GM19463 (cell line): ENCODE results near the gene PCLAF.
A peak's percentile ranks its signal among the peaks of the same experiment; 100 is the strongest.
"Not testable (repeated sequence)": the region's sequence is repeated elsewhere in the genome, so short reads cannot be mapped to it uniquely, and the experiment has no call there.

Experiments used
- ATAC-seq: cut with Tn5 transposase; IDR thresholded peaks from one replicate; pipeline ENCODE4 v1.9.1; 2021; ENCODE audit warnings: mild to moderate bottlenecking, moderate library complexity; ENCODE audit not compliant: unreplicated experiment

The PCLAF gene

DNA sequence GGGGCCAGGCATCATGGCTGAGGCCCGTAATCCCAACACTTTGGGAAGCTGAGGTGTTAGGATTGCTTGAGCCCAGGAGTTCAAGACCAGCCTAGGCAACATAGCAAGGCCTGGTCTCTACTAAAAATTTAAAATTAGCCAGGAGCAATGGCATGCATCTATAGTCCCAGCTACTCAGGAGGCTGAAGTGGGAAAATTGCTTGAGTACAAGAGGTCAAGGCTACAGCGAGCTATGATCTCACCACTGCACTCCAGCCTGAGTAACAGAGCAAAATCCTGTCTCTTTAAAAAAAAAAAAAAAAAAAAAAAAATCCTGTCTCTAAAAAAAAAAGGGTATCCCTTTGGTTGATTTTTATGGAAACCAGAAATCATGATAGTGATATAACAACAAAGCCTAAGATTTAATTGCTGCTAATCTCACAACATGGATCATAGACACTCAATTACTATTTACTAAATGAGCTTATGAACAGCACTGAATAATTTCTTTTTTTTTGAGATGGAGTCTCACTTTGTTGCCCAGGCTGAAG is 12.1 kb downstream of the PCLAF start:
- ATAC-seq: no peak

DNA sequence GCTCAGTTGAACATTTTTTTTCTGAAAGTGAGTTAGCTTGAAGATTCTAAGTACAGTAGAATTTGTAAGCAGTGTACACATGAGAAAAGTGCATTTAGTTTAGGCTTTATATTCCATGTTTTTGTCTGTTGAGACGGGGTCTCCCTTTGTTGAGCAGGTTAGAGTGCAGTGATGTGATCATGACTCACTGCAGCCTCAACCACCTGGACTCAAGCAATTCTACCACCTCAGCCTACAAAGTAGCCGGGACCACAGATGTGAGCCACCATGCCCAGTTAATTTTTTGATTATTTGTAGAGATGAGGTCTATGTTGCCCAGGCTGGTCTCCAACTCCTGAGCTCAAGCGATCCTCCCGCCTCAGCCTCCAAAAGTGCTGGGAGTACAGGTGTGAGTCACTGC is 20.0 kb downstream of the PCLAF start:
- ATAC-seq: no peak

DNA sequence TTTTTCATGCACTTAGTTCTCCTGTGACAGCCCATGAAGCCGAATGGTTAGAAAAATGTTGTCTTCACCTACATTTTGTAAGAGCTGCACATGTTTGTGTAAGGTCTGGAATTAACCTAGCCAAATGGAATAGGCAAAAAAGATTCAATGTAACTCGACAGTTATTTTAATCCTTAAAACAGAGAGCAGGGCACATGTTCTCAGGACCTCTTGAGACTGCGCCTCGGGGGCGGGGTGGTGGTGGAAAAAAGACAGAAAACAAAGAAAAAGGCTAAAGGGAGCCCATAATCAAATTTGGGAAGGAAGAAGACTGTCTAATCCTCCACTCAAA is 24.6 kb downstream of the PCLAF start:
- no peak for ATAC-seq

DNA sequence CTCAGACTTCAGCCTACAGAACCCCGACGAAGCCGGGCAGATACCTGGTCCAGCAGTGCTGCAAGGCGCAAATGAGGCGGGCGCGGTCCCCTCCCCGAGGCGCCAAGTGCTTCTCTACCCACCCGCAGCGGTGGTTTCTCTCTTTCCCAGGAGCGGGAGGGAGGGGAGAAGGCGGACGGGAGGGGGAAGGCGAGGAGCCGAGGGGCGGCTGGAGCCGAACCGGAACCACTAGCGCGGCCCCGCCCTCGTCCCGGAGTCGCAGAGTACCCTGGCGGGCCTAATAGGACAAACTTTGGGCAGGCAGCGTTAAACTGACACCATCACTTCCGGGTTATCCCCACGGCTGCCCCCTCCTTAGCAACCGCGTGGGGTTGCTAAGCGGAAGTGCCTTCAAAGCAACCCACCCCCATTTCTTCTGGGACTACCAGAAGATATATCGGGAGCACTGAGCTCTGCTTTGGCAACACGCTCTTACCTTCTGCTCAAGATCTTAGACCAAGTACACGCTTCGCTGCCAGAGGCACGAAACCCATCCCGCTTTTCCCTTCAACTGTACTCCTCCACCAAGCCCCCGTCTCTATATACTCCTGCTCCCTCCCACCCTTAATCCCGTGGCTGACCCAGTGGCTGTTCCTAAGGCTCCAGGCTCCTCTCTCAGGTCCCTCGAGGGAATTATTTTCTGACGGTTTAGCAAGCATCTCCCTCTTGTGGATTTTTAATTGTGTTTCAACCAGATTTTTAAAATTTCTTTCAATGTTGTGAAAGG is 25.1 kb downstream of the PCLAF start, which contains the start of gene CSNK1G1:
Gene CSNK1G1 (minus strand): TSS at position 230 of the 766 bp plus-strand sequence. CDS start 55,674 bp downstream, outside the sequence.
- ATAC-seq: peak; percentile 98

DNA sequence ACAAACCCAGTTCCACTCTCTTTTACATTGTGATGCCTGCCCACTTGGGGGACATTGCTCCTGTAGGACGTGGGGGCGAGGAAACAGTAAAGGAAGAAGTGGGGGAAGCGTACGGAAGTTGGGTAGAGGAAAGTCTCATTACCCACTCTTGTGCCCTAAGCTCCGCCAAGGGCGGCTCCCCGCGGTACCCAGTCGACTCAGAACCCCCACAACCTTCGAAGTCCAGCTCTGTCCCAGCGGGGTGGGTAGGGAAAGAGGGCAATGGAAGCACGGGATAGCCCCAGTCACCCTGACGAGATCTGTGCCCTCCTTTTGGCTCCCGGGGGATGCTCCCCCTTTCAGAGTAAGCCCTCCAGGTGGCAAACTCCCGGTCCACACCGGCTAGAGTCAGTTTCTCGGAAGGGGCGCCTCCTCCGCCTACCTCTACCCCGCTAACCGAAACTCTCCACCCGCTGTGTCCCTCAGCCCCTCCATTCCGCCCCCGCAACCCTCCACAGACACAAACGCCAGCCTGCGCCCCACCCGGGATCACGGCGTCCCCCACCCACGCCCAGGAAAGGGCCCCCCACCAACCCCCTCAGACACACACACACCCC is 25.8 kb downstream of the PCLAF start:
- ATAC-seq: peak; percentile 20

DNA sequence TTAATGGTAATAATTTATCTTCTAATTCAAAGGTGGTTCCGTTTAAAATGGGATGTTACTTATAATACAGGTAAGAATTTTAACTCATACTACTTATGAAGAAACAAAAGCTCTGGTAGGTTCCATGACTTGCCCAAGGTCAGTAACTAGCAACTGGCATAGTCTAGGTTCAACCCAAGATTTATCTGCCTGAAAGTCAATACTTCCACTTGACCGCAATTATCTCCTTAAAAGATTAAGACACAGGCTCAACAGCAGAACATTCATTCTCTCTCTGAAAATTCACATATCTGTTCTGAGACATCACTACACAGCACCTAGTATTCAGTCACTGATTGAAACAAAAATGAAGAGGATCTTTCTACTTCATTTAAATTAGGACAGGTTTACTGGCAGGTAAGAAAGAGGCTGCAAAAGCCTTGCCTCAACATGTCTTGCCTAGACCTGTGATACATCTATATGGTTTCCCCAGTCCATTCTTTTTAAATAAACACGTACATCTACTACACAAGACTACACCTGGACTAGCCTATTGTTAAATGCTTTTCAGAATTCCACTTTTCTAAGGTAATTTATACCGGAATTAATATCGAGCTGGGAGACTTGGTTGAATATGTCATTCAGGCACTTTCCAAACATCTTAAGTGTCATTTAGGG is 26.4 kb downstream of the PCLAF start:
- no peak for ATAC-seq

DNA sequence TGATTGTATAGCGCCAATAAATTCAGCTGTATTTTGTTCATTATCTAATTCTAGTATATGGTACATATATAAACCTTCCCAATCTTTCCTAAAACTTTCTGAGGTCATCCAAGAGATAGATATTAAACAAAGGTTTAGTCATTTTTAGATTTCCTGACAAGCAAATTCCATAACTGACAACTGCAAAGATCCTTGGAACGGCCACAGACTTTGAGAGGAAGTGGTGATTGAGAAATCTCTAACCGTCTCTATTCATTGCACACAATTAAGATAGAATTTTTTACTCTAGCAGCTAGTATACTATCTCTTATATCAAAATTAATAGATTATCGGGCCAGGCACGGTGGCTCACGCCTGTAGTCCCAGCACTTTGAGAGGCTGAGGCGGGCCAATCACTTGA is 30.0 kb downstream of the PCLAF start:
- no peak for ATAC-seq

DNA sequence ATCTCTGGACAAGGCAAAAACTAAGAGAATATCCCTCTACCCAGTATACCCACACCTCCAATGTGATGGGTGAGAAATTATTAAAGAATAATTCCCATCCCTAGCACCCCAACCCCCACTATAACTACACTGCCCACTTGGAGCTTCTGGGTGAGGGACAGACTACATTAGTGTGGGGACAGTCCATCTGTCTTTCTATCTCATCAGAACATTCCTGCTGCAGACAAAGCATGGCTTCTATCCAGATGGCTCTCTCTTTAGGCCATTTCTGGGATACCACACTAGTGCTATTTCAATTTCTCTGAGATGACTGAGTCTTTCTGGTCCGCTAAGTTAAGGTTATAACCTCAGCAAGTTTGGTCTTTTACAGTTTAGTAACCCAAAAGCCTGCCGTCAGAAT is 31.9 kb downstream of the PCLAF start:
- ATAC-seq: no peak

DNA sequence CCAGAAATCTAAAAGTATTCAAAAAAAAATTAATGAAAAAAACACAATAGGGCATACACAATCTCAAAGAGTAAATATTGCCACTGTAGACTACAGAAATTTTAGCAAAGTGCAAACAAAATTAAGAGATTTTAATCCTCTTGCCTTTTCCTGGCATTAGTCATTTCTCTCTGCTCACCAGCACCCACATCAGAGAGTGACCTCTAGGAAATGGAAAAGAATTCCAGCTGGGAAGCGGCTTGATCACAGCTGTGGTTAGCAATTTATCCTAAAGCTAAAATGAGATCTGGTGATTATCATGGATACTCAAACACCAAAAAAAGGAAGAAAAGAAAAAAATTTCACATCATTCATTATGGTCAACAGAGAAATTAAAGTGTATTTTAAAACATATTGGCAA is 32.8 kb downstream of the PCLAF start:
- ATAC-seq: no peak

DNA sequence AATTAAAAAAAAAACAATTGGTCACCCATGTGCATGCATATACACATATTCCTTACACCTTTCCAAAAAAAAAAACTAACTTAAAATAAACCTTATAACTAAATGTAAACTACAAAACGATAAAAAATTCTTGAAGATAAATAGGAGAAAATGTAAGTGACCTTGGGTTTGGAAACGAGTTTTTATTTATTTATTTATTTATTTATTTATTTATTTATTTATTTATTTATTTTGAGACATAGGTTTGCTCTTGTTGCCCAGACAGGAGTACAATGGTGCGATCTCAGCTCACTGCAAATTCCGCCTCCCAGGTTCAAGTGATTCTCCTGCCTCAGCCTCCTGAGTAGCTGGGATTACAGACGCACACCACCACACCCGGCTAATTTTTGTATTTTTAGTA is 35.0 kb downstream of the PCLAF start:
- ATAC-seq: not testable (repeated sequence)

DNA sequence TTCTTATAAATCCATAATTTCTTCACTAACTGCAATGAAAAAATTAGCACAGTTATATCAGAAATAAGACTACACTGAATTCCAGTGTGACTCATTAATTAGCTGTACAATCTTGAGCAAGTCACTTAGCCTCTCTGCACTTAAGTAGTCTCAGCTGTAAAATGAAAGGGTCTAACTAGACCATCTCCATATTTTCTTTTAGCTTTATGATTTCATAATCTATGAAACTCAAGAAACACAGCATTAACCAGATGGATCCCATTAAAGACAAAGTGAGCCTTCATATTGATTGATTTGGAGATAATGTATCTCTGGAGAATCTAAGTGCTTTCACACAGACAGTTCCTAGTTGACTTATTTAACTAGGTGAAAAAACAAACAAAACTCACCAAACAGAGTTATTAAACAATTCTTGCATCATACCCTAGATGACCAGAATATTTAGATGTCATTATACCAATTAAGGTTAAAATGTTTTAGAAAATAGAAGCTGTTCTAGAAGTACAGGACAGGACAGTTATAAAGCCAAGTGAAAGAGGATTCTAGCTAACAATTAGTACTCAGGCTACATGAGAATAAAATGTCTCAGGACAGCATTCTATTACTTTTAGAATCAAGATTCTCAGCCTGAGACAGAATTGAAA is 36.5 kb downstream of the PCLAF start:
- no peak for ATAC-seq

DNA sequence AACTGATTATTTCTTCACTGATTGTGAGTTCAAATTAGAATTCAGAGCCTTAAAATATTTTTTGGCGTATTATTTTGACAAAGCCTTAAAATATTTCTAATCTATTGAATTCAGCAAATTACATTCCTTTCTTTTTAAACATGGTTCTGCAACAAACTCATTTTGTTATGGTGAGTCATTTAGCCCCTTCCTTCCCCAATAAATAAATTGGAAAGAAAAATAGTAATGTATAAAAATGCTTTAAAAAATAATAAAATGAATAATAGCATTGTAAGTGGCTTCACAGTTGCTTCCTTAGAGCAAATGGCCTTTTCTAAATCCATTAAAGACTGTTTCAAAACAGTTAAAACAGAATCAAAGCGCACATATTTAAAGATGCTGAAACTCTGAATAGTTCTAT is 37.4 kb downstream of the PCLAF start:
- no peak for ATAC-seq

DNA sequence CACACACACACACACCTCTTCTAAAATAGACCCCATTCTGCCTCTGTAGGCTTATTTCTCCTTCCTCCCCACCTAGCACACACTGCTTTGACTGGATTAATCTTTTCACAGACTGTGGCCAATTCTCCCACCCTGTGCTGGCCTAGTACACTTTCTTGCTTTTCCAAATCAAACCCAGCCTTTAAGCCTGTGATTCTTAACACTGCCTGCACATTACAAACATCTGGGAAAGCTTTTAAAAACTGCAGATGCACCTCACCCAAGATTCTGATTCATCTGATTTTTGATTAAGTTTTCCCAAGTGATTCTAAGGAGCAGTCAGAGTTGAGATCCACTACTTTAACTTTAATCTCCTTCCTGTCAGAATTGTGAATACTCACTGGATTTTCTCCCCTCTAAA is 38.0 kb downstream of the PCLAF start:
- no peak for ATAC-seq

DNA sequence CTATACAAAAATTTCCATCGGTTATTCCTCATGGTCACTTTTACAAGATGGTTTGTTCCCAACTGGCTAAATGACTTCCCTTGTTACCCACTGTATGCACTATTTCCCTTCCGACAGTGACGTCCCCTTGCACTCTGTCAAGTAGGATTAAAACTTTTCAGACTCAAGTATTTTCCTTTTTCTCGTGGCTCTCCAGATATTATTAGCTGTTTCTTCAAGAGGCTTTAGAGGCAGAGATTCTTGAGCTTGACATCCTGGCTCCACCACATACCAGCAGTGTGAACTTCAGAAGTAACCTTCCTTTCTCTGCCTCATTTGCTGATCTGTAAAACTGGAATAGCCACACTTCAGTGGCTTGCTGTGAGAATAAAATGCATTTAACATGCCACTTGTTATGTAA is 39.3 kb downstream of the PCLAF start:
- no peak for ATAC-seq

DNA sequence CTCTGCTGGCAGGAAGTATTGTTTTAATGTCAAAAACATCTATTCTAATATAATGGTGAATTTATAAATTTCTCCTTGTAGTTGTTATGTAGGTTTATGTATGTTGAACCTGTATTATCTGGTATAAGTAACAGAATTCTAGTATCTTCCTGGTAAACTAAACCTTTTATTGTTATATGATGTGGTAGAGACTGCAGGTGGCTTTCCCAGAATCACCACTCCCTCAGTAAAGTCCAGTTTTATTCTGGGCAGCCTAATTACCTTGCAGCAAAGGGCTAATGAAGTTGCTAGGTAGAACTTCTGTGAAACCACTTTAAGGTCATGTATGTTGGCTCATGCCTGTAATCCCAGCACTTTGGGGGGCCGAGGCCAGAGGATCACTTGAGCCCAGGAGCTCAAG is 40.9 kb downstream of the PCLAF start:
- no peak for ATAC-seq

DNA sequence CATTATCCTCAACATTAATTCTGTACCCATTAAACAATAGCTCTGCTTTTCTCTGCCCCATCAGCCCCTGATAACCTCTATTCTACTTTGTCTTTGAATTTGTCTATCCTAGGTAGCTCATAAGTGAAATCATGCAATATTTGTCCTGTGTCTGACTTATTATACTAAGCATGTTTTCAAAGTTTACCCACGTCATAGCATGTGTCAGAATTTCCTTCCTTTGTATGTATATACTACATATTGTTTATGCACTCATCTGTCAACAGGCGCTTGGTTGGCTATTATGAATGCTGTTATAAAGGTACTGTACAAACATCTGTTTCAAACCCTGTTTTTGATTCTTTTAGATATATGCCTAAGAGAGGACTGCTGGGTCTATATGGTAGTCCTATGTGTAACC is 43.5 kb downstream of the PCLAF start:
- ATAC-seq: no peak

DNA sequence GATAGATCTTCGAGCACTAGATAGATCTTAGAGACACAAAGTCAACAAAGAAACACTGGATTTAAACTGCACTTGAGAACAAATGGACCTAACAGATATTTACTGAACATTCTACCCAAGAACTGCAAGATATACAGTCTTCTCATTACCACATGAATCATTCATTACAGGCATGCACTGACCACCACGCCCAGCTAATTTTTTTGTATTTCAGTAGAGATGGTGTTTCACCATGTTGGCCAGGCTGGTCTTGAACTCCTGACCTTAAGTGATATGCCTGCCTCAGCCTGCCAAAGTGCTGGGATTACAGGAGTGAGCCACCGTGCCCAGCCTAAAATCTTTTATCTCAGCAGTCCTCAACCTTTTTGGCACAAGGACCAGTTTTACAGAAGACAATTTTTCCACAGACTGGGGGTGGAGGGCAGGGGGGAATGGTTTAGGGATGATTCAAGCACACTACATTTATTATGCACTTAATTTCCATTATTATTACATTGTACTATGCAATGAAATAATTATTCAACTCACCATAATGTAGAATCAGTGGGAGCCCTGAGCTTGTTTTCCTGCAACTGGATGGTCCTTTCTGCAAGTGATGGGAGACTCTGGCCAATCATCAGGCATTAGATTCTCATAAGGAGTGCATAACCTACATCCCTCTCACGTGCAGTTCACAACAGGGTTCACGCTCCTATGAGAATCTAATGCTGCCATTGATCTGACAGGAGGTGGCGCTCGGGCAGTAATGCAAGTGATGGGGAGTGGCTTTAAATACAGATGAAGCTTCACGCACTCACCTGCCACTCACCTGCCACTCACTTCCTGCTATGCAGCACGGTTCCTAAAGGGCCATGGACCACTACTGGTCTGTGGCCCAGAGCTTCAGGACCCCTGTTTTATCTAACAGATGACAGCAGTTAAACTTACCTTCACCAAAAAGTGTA is 47.0 kb downstream of the PCLAF start:
- ATAC-seq: no peak

DNA sequence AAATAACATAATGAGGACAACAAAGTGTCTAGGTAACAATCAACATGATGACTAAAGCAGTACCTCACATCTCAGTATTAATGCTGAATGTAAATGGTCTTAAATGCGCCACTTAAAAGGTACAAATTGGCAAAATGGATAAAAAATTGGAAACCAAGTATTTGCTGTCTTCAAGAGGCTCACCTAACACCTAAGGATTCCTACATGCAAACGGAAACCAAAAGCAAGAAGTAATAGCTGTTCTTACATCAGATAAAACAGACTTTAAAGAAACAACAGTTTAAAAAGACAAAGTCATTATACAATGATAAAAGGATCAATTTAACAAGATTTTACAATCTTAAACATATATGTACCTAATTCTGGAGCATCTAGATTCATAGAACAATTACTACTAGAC is 47.7 kb downstream of the PCLAF start:
- ATAC-seq: no peak

DNA sequence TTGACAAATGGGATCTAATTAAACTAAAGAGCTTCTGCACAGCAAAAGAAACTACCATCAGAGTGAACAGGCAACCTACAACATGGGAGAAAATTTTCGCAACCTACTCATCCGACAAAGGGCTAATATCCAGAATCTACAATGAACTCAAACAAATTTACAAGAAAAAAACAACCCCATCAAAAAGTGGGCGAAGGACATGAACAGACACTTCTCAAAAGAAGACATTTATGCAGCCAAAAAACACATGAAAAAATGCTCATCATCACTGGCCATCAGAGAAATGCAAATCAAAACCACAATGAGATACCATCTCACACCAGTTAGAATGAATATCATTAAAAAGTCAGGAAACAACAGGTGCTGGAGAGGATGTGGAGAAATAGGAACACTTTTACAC is 49.6 kb downstream of the PCLAF start:
- not testable (repeated sequence) for ATAC-seq

DNA sequence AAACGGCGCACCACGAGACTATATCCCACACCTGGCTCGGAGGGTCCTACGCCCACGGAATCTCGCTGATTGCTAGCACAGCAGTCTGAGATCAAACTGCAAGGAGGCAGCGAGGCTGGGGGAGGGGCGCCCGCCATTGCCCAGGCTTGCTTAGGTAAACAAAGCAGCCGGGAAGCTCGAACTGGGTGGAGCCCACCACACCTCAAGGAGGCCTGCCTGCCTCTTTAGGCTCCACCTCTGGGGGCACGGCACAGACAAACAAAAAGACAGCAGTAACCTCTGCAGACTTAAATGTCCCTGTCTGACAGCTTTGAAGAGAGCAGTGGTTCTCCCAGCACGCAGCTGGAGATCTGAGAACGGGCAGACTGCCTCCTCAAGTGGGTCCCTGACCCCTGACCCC is 54.3 kb downstream of the PCLAF start:
- ATAC-seq: not testable (repeated sequence)
